Measurements from ENCODE around the gene SLC25A51. TPM values are rescaled to one million over a fixed set of nuclear protein-coding genes. Genes with fewer than 3 reads are reported as not detected.

The SLC25A51 gene
- total RNA-seq, 1 donor from 2014 or later, result 23.8 TPM

GRCh38 chr9:37859043-37859442, 44.9 kb downstream of the SLC25A51 start:
- no peak for TF ChIP-seq CTCF (IDR thresholded peaks at IDR 0.05)
- Histone ChIP-seq H3K27me3 (ENCODE audit: low read depth) (no peaks in the 10 kb centered on the region), H3K4me3 (no peak overlapping the region), H3K9me3 (no peaks in the 10 kb centered on the region), H3K4me1 (no peaks in the 10 kb centered on the region), H3K36me3 (peaks cover 76% of the 10 kb centered on the region), H3K27ac (no peak overlapping the region)
- intact Hi-C loops (cut with DNase I), result no loop called here
- ATAC-seq, result no peak
- DNase-seq, result no peak

GRCh38 chr9:37856551-37856950, 47.4 kb downstream of the SLC25A51 start:
- peaks cover 59% of the 10 kb centered on the region for H3K36me3 ChIP-seq
- no peak for ATAC-seq

GRCh38 chr9:37852222-37852621, 51.7 kb downstream of the SLC25A51 start:
- intact Hi-C loops (cut with DNase I), result no loop called here
- no peak for TF ChIP-seq CTCF (IDR thresholded peaks at IDR 0.05)
- H3K36me3 ChIP-seq, result peaks cover 24% of the 10 kb centered on the region
- no peaks in the 10 kb centered on the region for H3K9me3 ChIP-seq
- no peak overlapping the region for H3K27ac ChIP-seq
- no peaks in the 10 kb centered on the region for H3K4me1 ChIP-seq
- H3K27me3 ChIP-seq (ENCODE audit: low read depth), result no peaks in the 10 kb centered on the region
- no peak overlapping the region for H3K4me3 ChIP-seq
- DNase-seq (no peak), ATAC-seq (no peak)

More at GRCh38 chr9:37856551-37856950, 47.4 kb downstream of the SLC25A51 start:
- Histone ChIP-seq H3K27ac (no peak overlapping the region), H3K9me3 (no peaks in the 10 kb centered on the region), H3K27me3 (ENCODE audit: low read depth) (no peaks in the 10 kb centered on the region), H3K4me1 (no peaks in the 10 kb centered on the region), H3K4me3 (no peak overlapping the region)
- TF ChIP-seq CTCF (IDR thresholded peaks at IDR 0.05), result no peak
- no peak for DNase-seq
- intact Hi-C loops (cut with DNase I), result no loop called here

- no peak for TF ChIP-seq CTCF (IDR thresholded peaks at IDR 0.05)
- peaks cover 17% of the 10 kb centered on the region for H3K36me3 ChIP-seq
- H3K27ac ChIP-seq, result no peak overlapping the region
- no peak overlapping the region for H3K4me3 ChIP-seq
- DNase-seq, result no peak
- H3K4me1 ChIP-seq, result no peaks in the 10 kb centered on the region
- no peaks in the 10 kb centered on the region for H3K9me3 ChIP-seq
- intact Hi-C loops (cut with DNase I), result no loop called here
- ATAC-seq, result no peak
- no peaks in the 10 kb centered on the region for H3K27me3 ChIP-seq (ENCODE audit: low read depth)
These were observed 63.2 kb downstream of the SLC25A51 start for GRCh38 chr9:37840560-37841194.

- intact Hi-C loops (cut with DNase I), result no loop called here
- no peak for TF ChIP-seq CTCF (IDR thresholded peaks at IDR 0.05)
- no peak overlapping the region for H3K4me3 ChIP-seq
- H3K27me3 ChIP-seq (ENCODE audit: low read depth), result no peaks in the 10 kb centered on the region
- no peak for ATAC-seq
- H3K27ac ChIP-seq, result no peak overlapping the region
- no peaks in the 10 kb centered on the region for H3K4me1 ChIP-seq
- peaks cover 17% of the 10 kb centered on the region for H3K36me3 ChIP-seq
- no peaks in the 10 kb centered on the region for H3K9me3 ChIP-seq
- DNase-seq, result no peak
These were observed 64.1 kb downstream of the SLC25A51 start for GRCh38 chr9:37839496-37840461.

Other genes starting within 250 kb of the SLC25A51 start
- 8.8 TPM for gene TRMT10B, start 150.3 kb downstream of the SLC25A51 start, total RNA-seq
- 34.6 TPM for gene EXOSC3, start 119.1 kb downstream of the SLC25A51 start, total RNA-seq
- gene DCAF10, start 103.3 kb downstream of the SLC25A51 start, total RNA-seq, result 24.1 TPM
- gene SHB, start 165.1 kb upstream of the SLC25A51 start, total RNA-seq, result 25.3 TPM